Kidney epithelial cell (primary cell): ENCODE data around the gene REXO2. TPM values are rescaled to one million over a fixed set of nuclear protein-coding genes. Genes with fewer than 3 reads are reported as not detected.

Experiments used
- DNase-seq: peaks from one replicate; pipeline ENCODE4 v3.0.0-alpha.2; 2010; ENCODE audit warnings: low read depth
- H3K27me3 ChIP-seq: 2 replicates; pipeline ENCODE4 v1.6.0; 2011; ENCODE audit warnings: low read length; ENCODE audit not compliant: control insufficient read depth, insufficient read depth
- H3K36me3 ChIP-seq: 2 replicates; pipeline ENCODE4 v1.5.1; 2011; ENCODE audit warnings: low read length; ENCODE audit not compliant: control insufficient read depth, insufficient read depth
- H3K4me3 ChIP-seq: 2 replicates; pipeline ENCODE4 v1.5.1; 2011; ENCODE audit warnings: low read depth, mild to moderate bottlenecking, control low read depth, low read length
- total RNA-seq: library from RNA; depleted of rRNA; stranded (reverse); fragments of >200 nt; gene quantifications from 2 replicates; pipeline ENCODE4 v1.2.3, GENCODE V29; 2015
- TF ChIP-seq, protein P1 (sequence below): IDR thresholded peaks from 2 replicates; pipeline ENCODE4 v1.5.1; 2011; ENCODE audit warnings: mild to moderate bottlenecking, moderate library complexity, low read length, control low read depth, inconsistent platforms; ENCODE audit not compliant: insufficient read depth, poor library complexity, severe bottlenecking

The REXO2 gene
- total RNA-seq, 1 donor from 2014 or later = 147 TPM

GRCh38 chr11:114482114-114482513 lies 42.8 kb downstream of the REXO2 start:
- H3K4me3 ChIP-seq = no peak overlapping the region
- H3K27me3 ChIP-seq = no peaks in the 10 kb centered on the region
- TF ChIP-seq, protein P1, sequence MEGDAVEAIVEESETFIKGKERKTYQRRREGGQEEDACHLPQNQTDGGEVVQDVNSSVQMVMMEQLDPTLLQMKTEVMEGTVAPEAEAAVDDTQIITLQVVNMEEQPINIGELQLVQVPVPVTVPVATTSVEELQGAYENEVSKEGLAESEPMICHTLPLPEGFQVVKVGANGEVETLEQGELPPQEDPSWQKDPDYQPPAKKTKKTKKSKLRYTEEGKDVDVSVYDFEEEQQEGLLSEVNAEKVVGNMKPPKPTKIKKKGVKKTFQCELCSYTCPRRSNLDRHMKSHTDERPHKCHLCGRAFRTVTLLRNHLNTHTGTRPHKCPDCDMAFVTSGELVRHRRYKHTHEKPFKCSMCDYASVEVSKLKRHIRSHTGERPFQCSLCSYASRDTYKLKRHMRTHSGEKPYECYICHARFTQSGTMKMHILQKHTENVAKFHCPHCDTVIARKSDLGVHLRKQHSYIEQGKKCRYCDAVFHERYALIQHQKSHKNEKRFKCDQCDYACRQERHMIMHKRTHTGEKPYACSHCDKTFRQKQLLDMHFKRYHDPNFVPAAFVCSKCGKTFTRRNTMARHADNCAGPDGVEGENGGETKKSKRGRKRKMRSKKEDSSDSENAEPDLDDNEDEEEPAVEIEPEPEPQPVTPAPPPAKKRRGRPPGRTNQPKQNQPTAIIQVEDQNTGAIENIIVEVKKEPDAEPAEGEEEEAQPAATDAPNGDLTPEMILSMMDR = no peak
- no peaks in the 10 kb centered on the region for H3K36me3 ChIP-seq
- no peak for DNase-seq

- no peak overlapping the region for H3K4me3 ChIP-seq
- no peaks in the 10 kb centered on the region for H3K36me3 ChIP-seq
- H3K27me3 ChIP-seq = no peaks in the 10 kb centered on the region
- DNase-seq = no peak
- TF ChIP-seq, protein P1 = no peak
Measured at GRCh38 chr11:114483929-114484328, 44.7 kb downstream of the REXO2 start.

DNA sequence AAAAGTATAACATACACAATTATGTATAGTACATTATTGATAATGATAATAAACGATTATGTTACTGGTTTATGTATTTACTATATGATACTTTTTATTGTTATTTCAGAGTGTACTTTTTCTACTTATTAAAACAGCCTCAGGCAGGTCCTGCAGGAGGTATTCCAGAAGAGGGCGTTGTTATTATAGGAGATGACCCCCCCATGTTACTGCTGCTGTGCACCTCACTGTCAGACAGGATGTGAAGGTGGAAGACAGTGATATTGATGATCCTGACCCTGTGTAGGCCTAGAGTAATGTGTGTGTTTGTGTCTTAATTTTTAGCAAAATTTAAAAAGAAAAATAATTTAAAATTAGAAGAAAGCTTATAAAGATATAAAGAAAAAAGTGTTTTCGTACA lies 57.6 kb downstream of the REXO2 start:
- Histone ChIP-seq H3K27me3 (no peaks in the 10 kb centered on the region), H3K4me3 (no peak overlapping the region), H3K36me3 (no peaks in the 10 kb centered on the region)
- DNase-seq = no peak
- TF ChIP-seq, protein P1 = no peak

GRCh38 chr11:114499756-114500155 lies 60.5 kb downstream of the REXO2 start:
- DNase-seq = no peak
- Histone ChIP-seq H3K36me3 (no peaks in the 10 kb centered on the region), H3K27me3 (no peaks in the 10 kb centered on the region), H3K4me3 (no peak overlapping the region)
- TF ChIP-seq, protein P1 = no peak

Other genes with a start within 250 kb of the REXO2 start
- gene NNMT, start 143.1 kb upstream of the REXO2 start, total RNA-seq = 470 and 585 TPM in 2 replicates
- 1.6 and 1.9 TPM in 2 replicates for gene C11orf71, start 39.0 kb upstream of the REXO2 start, total RNA-seq
- 40.2 and 43.5 TPM in 2 replicates for gene RBM7, start 38.8 kb upstream of the REXO2 start, total RNA-seq
- gene NXPE1, start 120.4 kb downstream of the REXO2 start, total RNA-seq = not detected in 2 replicates
- gene NXPE4, start 156.3 kb downstream of the REXO2 start, total RNA-seq = not detected in 2 replicates
- not detected in 2 replicates for gene NXPE2, start 239.1 kb downstream of the REXO2 start, total RNA-seq